GM18499 (cell line): ENCODE data around the gene PCDHB5.
"Not testable (repeated sequence)": the region's sequence is repeated elsewhere in the genome, so short reads cannot be mapped to it uniquely, and the experiment has no call there.

ENCODE experiments used
- ATAC-seq: cut with Tn5 transposase; IDR thresholded peaks from one replicate; pipeline ENCODE4 v1.9.1; 2021; ENCODE audit warnings: moderate number of reproducible peaks; ENCODE audit not compliant: insufficient read depth, unreplicated experiment

The PCDHB5 gene

GRCh38 chr5:141150993-141151325, 16.0 kb downstream of the PCDHB5 start:
- no peak for ATAC-seq

DNA sequence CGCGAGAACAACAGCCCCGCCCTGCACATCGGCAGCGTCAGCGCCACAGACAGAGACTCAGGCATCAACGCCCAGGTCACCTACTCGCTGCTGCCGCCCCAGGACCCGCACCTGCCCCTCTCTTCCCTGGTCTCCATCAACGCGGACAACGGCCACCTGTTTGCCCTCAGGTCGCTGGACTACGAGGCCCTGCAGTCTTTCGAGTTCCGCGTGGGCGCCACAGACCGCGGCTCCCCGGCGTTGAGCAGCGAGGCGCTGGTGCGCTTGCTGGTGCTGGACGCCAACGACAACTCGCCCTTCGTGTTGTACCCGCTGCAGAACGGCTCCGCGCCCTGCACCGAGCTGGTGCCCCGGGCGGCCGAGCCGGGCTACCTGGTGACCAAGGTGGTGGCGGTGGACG, 16.6 kb downstream of the PCDHB5 start:
- ATAC-seq: not testable (repeated sequence)

DNA sequence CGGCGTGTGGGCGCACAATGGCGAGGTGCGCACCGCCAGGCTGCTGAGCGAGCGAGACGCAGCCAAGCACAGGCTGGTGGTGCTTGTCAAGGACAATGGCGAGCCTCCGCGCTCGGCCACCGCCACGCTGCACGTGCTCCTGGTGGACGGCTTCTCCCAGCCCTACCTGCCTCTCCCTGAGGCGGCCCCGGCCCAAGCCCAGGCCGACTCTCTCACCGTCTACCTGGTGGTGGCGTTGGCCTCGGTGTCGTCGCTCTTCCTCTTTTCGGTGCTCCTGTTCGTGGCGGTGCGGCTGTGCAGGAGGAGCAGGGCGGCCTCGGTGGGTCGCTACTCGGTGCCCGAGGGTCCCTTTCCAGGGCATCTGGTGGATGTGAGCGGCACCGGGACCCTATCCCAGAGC, 17.1 kb downstream of the PCDHB5 start:
- ATAC-seq: not testable (repeated sequence)

- ATAC-seq: no peak
Observed at GRCh38 chr5:141155540-141156374, 20.8 kb downstream of the PCDHB5 start.

DNA sequence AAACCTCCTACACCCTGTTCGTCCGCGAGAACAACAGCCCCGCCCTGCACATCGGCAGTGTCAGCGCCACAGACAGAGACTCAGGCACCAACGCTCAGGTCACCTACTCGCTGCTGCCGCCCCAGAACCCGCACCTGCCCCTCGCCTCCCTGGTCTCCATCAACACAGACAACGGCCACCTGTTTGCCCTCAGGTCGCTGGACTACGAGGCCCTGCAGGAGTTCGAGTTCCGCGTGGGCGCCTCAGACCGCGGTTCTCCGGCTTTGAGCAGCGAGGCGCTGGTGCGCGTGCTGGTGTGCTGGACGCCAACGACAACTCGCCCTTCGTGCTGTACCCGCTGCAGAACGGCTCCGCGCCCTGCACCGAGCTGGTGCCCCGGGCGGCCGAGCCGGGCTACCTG, 22.4 kb downstream of the PCDHB5 start:
- ATAC-seq: not testable (repeated sequence)

DNA sequence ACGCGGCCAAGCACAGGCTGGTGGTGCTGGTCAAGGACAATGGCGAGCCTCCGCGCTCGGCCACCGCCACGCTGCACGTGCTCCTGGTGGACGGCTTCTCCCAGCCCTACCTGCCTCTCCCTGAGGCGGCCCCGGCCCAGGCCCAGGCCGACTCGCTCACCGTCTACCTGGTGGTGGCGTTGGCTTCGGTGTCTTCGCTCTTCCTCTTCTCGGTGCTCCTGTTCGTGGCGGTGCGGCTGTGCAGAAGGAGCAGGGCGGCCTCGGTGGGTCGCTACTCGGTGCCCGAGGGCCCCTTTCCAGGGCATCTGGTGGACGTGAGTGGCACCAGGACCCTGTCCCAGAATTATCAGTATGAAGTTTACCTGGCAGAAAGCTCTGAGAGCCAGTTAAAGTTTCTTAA, 22.9 kb downstream of the PCDHB5 start:
- not testable (repeated sequence) for ATAC-seq

DNA sequence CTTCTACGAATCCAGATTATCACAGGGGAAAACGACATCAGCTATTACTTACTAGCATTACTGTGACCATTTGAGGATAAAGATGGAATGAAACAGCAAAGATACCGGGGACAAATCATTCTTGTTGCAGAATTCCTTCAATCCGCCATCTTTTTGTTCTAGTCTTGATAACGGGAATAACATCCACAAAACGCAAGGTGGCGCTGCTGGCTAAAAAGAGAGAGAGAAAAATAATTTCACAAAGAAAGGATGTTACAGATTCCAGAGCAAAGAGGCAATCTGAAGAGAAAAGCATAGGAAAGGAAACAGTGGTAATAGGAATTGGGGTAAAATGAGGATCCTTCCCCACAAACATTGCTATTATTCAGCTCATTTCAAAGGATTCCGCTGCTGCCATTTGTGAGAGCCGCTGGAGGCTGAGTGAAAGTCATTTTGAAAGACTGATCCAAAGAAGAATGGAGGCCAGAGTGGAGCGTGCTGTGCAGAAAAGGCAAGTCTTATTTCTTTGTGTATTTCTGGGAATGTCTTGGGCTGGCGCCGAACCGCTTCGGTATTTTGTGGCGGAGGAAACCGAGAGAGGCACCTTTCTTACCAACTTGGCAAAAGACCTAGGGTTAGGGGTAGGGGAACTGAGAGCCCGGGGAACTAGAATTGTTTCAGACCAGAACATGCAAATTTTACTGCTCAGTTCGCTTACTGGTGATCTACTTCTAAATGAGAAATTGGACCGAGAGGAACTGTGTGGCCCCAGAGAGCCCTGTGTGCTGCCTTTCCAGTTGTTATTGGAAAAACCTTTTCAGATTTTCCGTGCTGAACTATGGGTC, 37.6 kb downstream of the PCDHB5 start, which contains the start of gene PCDHB7:
Gene PCDHB7, plus strand, starts transcription at position 264 of the 824 bp plus-strand sequence. Its CDS starts 192 bp downstream, at position 456.
- no peak for ATAC-seq

DNA sequence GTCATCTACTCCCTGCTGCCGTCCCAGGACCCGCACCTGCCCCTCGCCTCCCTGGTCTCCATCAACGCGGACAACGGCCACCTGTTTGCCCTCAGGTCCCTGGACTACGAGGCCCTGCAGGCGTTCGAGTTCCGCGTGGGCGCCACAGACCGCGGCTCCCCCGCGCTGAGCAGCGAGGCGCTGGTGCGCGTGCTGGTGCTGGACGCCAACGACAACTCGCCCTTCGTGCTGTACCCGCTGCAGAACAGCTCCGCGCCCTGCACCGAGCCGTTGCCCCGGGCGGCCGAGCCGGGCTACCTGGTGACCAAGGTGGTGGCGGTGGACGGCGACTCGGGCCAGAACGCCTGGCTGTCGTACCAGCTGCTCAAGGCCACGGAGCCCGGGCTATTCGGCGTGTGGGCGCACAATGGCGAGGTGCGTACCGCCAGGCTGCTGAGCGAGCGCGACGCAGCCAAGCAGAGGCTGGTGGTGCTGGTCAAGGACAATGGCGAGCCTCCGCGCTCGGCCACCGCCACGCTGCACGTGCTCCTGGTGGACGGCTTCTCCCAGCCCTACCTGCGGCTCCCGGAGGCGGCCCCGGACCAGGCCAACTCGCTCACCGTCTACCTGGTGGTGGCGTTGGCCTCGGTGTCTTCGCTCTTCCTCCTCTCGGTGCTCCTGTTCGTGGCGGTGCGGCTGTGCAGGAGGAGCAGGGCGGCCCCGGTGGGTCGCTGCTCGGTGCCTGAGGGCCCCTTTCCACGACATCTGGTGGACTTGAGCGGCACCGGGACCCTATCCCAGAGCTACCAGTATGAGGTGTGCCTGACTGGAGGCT, 39.5 kb downstream of the PCDHB5 start:
- ATAC-seq: not testable (repeated sequence)

- ATAC-seq: no peak
Observed at GRCh38 chr5:141175933-141176332, 40.9 kb downstream of the PCDHB5 start.

GRCh38 chr5:141177577-141178191, 42.7 kb downstream of the PCDHB5 start, which contains the start of gene PCDHB8:
TSS of gene PCDHB8 (plus strand) at chr5:141177790. CDS start at chr5:141178035, 245 bp downstream.
- ATAC-seq: not testable (repeated sequence)

DNA sequence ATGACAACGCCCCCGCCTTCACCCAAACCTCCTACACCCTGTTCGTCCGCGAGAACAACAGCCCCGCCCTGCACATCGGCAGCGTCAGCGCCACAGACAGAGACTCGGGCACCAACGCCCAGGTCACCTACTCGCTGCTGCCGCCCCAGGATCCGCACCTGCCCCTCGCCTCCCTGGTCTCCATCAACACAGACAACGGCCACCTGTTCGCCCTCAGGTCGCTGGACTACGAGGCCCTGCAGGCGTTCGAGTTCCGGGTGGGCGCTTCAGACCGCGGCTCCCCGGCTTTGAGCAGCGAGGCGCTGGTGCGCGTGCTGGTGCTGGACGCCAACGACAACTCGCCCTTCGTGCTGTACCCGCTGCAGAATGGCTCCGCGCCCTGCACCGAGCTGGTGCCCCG, 44.4 kb downstream of the PCDHB5 start:
- not testable (repeated sequence) for ATAC-seq

DNA sequence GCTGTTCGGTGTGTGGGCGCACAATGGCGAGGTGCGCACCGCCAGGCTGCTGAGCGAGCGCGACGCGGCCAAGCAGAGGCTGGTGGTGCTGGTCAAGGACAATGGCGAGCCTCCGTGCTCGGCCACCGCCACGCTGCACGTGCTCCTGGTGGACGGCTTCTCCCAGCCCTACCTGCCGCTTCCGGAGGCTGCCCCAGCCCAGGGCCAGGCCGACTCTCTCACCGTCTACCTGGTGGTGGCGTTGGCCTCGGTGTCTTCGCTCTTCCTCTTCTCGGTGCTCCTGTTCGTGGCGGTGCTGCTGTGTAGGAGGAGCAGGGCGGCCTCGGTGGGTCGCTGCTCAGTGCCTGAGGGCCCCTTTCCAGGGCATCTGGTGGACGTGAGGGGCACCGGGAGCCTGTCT, 44.9 kb downstream of the PCDHB5 start:
- not testable (repeated sequence) for ATAC-seq

DNA sequence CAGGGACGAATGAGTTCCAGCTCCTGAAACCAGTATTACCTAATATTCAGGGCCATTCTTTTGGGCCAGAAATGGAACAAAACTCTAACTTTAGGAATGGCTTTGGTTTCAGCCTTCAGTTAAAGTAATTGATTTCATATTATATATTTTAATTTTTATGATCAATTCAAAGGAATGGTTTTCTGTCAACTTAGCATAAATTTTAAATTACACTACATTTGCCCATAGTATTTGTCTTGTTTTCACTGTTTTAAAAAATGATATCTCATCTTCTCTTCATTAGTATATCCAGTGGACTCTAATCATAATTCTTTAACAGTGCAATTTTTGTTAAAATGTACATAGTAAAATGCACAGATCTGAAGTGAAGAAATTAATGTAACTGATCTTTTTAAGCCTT, 45.3 kb downstream of the PCDHB5 start:
- no peak for ATAC-seq

GRCh38 chr5:141182248-141182647, 47.2 kb downstream of the PCDHB5 start, which contains the start of gene PCDHB16:
TSS of gene PCDHB16 (plus strand) at chr5:141182387. CDS start at chr5:141182560, 173 bp downstream.
- no peak for ATAC-seq

DNA sequence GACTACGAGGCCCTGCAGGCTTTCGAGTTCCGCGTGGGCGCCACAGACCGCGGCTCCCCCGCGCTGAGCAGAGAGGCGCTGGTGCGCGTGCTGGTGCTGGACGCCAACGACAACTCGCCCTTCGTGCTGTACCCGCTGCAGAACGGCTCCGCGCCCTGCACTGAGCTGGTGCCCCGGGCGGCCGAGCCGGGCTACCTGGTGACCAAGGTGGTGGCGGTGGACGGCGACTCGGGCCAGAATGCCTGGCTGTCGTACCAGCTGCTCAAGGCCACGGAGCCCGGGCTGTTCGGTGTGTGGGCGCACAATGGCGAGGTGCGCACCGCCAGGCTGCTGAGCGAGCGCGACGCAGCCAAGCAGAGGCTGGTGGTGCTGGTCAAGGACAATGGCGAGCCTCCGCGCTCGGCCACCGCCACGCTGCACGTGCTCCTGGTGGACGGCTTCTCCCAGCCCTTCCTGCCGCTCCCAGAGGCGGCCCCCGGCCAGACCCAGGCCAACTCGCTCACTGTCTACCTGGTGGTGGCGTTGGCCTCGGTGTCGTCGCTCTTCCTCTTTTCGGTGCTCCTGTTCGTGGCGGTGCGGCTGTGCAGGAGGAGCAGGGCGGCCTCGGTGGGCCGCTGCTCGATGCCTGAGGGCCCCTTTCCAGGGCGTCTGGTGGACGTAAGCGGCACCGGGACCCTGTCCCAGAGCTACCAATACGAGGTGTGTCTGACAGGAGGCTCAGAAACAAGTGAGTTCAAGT, 49.3 kb downstream of the PCDHB5 start:
- not testable (repeated sequence) for ATAC-seq

GRCh38 chr5:141186897-141187512, 52.0 kb downstream of the PCDHB5 start, which contains the start of gene PCDHB9:
TSS of gene PCDHB9 (plus strand) at chr5:141187161. CDS start at chr5:141187319, 158 bp downstream.
- no peak for ATAC-seq
